KOPT-K1 (cell line): ENCODE data around the gene NAA25.
"Not testable (repeated sequence)": the region's sequence is repeated elsewhere in the genome, so short reads cannot be mapped to it uniquely, and the experiment has no call there.

Source experiments
- H3K27ac ChIP-seq: fragments of 200-600 bp; sonication (generic); 2 replicates; pipeline ENCODE4 v1.5.1; 2016; ENCODE audit warnings: antibody characterized with exemption, mild to moderate bottlenecking, low read depth, low read length; ENCODE audit not compliant: poor library complexity, severe bottlenecking
- H3K36me3 ChIP-seq: fragments of 200-600 bp; sonication (generic); 2 replicates; pipeline ENCODE4 v1.5.1; 2017; ENCODE audit warnings: antibody characterized with exemption, mild to moderate bottlenecking, low read length, moderate library complexity; ENCODE audit not compliant: insufficient read depth
- H3K9me3 ChIP-seq: fragments of 200-600 bp; sonication (generic); 2 replicates; pipeline ENCODE4 v1.5.1; 2017; ENCODE audit warnings: antibody characterized with exemption, low read length, mild to moderate bottlenecking; ENCODE audit not compliant: insufficient read depth, poor library complexity, severe bottlenecking

Gene NAA25

GRCh38 chr12:112125250-112125999 is 16.8 kb upstream of the NAA25 start, which contains the start of gene TRAFD1:
Gene TRAFD1 (plus strand): TSS chr12:112125560. CDS start chr12:112130523, 4,963 bp downstream.
- Histone ChIP-seq H3K9me3 (no peaks in the 10 kb centered on the region), H3K27ac (peak within 1 kb of the TSS; percentile 81), H3K36me3 (no peaks in the 10 kb centered on the region)

GRCh38 chr12:112124918-112125249 is 16.3 kb upstream of the NAA25 start:
- Histone ChIP-seq H3K27ac (no peak overlapping the region), H3K36me3 (no peaks in the 10 kb centered on the region), H3K9me3 (no peaks in the 10 kb centered on the region)

GRCh38 chr12:112122823-112123690 is 14.5 kb upstream of the NAA25 start:
- no peaks in the 10 kb centered on the region for H3K36me3 ChIP-seq
- no peak overlapping the region for H3K27ac ChIP-seq
- H3K9me3 ChIP-seq, result no peaks in the 10 kb centered on the region

GRCh38 chr12:112121780-112122565 is 13.4 kb upstream of the NAA25 start:
- Histone ChIP-seq H3K36me3 (no peaks in the 10 kb centered on the region), H3K9me3 (no peaks in the 10 kb centered on the region), H3K27ac (no peak overlapping the region)

- H3K27ac ChIP-seq, result no peak overlapping the region
- no peaks in the 10 kb centered on the region for H3K9me3 ChIP-seq
- H3K36me3 ChIP-seq, result no peaks in the 10 kb centered on the region
Measured at GRCh38 chr12:112117685-112118084, 9.1 kb upstream of the NAA25 start.

- Histone ChIP-seq H3K36me3 (no peaks in the 10 kb centered on the region), H3K27ac (peak overlapping the region; percentile 59), H3K9me3 (no peaks in the 10 kb centered on the region)
Measured at GRCh38 chr12:112116232-112117060, 7.9 kb upstream of the NAA25 start.

GRCh38 chr12:112115259-112116045 is 6.9 kb upstream of the NAA25 start:
- Histone ChIP-seq H3K9me3 (no peaks in the 10 kb centered on the region), H3K36me3 (no peaks in the 10 kb centered on the region), H3K27ac (no peak overlapping the region)

- no peak overlapping the region for H3K27ac ChIP-seq
Measured at GRCh38 chr12:112112409-112113133, 4.0 kb upstream of the NAA25 start.

GRCh38 chr12:112111931-112112330 is 3.3 kb upstream of the NAA25 start:
- Histone ChIP-seq H3K27ac (no peak overlapping the region), H3K9me3 (no peaks in the 10 kb centered on the region), H3K36me3 (no peaks in the 10 kb centered on the region)

More at GRCh38 chr12:112112409-112113133, 4.0 kb upstream of the NAA25 start:
- H3K9me3 ChIP-seq, result no peaks in the 10 kb centered on the region
- no peaks in the 10 kb centered on the region for H3K36me3 ChIP-seq

- not testable (repeated sequence) for H3K27ac ChIP-seq, H3K36me3 ChIP-seq
Measured at GRCh38 chr12:112110787-112111662, 2.4 kb upstream of the NAA25 start.

GRCh38 chr12:112107306-112108201 is 1.0 kb downstream of the NAA25 start:
- H3K36me3 ChIP-seq, result peaks cover 34% of the 10 kb centered on the region
- H3K9me3 ChIP-seq, result no peaks in the 10 kb centered on the region
- H3K27ac ChIP-seq, result peak overlapping the region; percentile 94

More at GRCh38 chr12:112110787-112111662, 2.4 kb upstream of the NAA25 start:
- not testable (repeated sequence) for H3K9me3 ChIP-seq

- Histone ChIP-seq H3K27ac (no peak overlapping the region), H3K9me3 (no peaks in the 10 kb centered on the region), H3K36me3 (peaks cover 50% of the 10 kb centered on the region)
Measured at GRCh38 chr12:112105891-112106290, 2.7 kb downstream of the NAA25 start.
